IMR-90 (cell line): ENCODE measurements around the gene SLC2A11. TPM values are rescaled to one million over a fixed set of nuclear protein-coding genes. Genes with fewer than 3 reads are reported as not detected.

Experiments
- ATAC-seq: fragments of 200-7000 bp; cut with Tn5 transposase; 2 replicates; pipeline ENCODE4 v1.9.1; 2020; ENCODE audit warnings: low read depth, mild to moderate bottlenecking, moderate library complexity
- BruUV-seq: library from RNA; stranded (reverse); fragments of 400-500 nt; replicated peaks from 2 replicates; lab custom pipeline; 2021; lab: Mats Ljungman, UMichigan
- CTCF ChIA-PET: fragments of 300-600 bp; formaldehyde crosslinking; extraction: SDS; loops from one replicate; lab custom pipeline; 2021; ENCODE audit warnings: antibody characterized with exemption; lab: Yijun Ruan, JAX
- POLR2A ChIA-PET: fragments of 300-600 bp; sonication (Branson Sonifier 250); formaldehyde crosslinking; loops from one replicate; lab custom pipeline; 2022; ENCODE audit warnings: antibody characterized with exemption; ENCODE audit not compliant: unreplicated experiment; lab: Charles Lee
- DNase-seq: peaks from one replicate; pipeline ENCODE4 v3.0.0; 2013
- H2AFZ ChIP-seq: replicated peaks from 2 replicates; pipeline ENCODE3; 2013; ENCODE audit warnings: low read length, mild to moderate bottlenecking; ENCODE audit not compliant: poor library complexity
- H2AK5ac ChIP-seq: 2 replicates; pipeline ENCODE4 v1.6.1; 2013; ENCODE audit warnings: low read depth, low read length, inconsistent platforms
- H2AK9ac ChIP-seq: replicated peaks from 2 replicates; pipeline ENCODE3; 2013; ENCODE audit warnings: mild to moderate bottlenecking, low read depth, low read length, moderate library complexity; ENCODE audit not compliant: poor library complexity
- H2BK120ac ChIP-seq: 2 replicates; pipeline ENCODE4 v1.6.1; 2013; ENCODE audit warnings: low read depth, low read length, inconsistent platforms
- H2BK15ac ChIP-seq: 3 replicates; pipeline ENCODE4 v1.6.1; 2013; ENCODE audit warnings: low read depth, low read length, inconsistent platforms
- H2BK20ac ChIP-seq: 2 replicates; pipeline ENCODE4 v1.6.1; 2013; ENCODE audit warnings: low read depth, mild to moderate bottlenecking, inconsistent platforms, low read length, moderate library complexity
- H2BK5ac ChIP-seq: 2 replicates; pipeline ENCODE4 v1.6.1; 2013; ENCODE audit warnings: mild to moderate bottlenecking, low read depth, low read length, inconsistent platforms; ENCODE audit not compliant: poor library complexity, severe bottlenecking
- H3K14ac ChIP-seq: replicated peaks from 2 replicates; pipeline ENCODE4 v1.6.1; 2013; ENCODE audit warnings: low read depth, low read length, inconsistent platforms
- H3K18ac ChIP-seq: 2 replicates; pipeline ENCODE4 v1.6.1; 2013; ENCODE audit warnings: low read depth, low read length, control low read depth
- H3K23ac ChIP-seq: 2 replicates; pipeline ENCODE4 v1.6.1; 2013; ENCODE audit warnings: low read depth, low read length, inconsistent platforms
- H3K27ac ChIP-seq: 2 replicates; pipeline ENCODE4 v1.5.1; 2013; ENCODE audit warnings: mild to moderate bottlenecking, control low read depth, low read length; ENCODE audit not compliant: insufficient read depth
- H3K27me3 ChIP-seq: 2 replicates; pipeline ENCODE4 v1.6.1; 2013; ENCODE audit warnings: low read length; ENCODE audit not compliant: control insufficient read depth, insufficient read depth
- H3K36me3 ChIP-seq: 2 replicates; pipeline ENCODE4 v1.6.1; 2013; ENCODE audit warnings: low read length, mixed read lengths; ENCODE audit not compliant: control insufficient read depth, insufficient read depth
- H3K4ac ChIP-seq: 2 replicates; pipeline ENCODE4 v1.6.1; 2013; ENCODE audit warnings: low read depth, low read length, inconsistent platforms
- H3K4me1 ChIP-seq: 2 replicates; pipeline ENCODE4 v1.6.1; 2013; ENCODE audit warnings: low read length, mixed read lengths; ENCODE audit not compliant: control insufficient read depth, insufficient read depth
- H3K4me2 ChIP-seq: 2 replicates; pipeline ENCODE4 v1.6.1; 2013; ENCODE audit warnings: low read depth, mild to moderate bottlenecking, control low read depth, low read length, moderate library complexity
- H3K4me3 ChIP-seq: 2 replicates; pipeline ENCODE4 v1.5.1; 2013; ENCODE audit warnings: low read depth, mild to moderate bottlenecking, control low read depth, low read length, moderate library complexity; ENCODE audit not compliant: insufficient read depth
- H3K56ac ChIP-seq: 2 replicates; pipeline ENCODE4 v1.6.1; 2013; ENCODE audit warnings: low read length, inconsistent platforms; ENCODE audit not compliant: insufficient read depth; ENCODE audit errors: extremely low read depth
- H3K79me1 ChIP-seq, 2 experiments: 2 replicates each; pipeline ENCODE4 v1.6.1; 2013; ENCODE audit warnings: low read length in 2 of 2, inconsistent platforms in 1 of 2, low read depth in 1 of 2
- H3K9ac ChIP-seq: 2 replicates; pipeline ENCODE4 v1.6.1; 2013; ENCODE audit warnings: low read depth, low read length, control low read depth
- H3K9me1 ChIP-seq: 2 replicates; pipeline ENCODE4 v1.6.1; 2013; ENCODE audit warnings: low read length, inconsistent platforms; ENCODE audit not compliant: insufficient read depth
- H3K9me3 ChIP-seq: 2 replicates; pipeline ENCODE4 v1.6.1; 2013; ENCODE audit warnings: low read length; ENCODE audit not compliant: control insufficient read depth, insufficient read depth
- H4K20me1 ChIP-seq: 2 replicates; pipeline ENCODE4 v1.6.1; 2013; ENCODE audit warnings: low read length, inconsistent platforms; ENCODE audit not compliant: insufficient read depth
- H4K5ac ChIP-seq: 2 replicates; pipeline ENCODE4 v1.6.1; 2013; ENCODE audit warnings: mild to moderate bottlenecking, low read depth, low read length, control low read depth
- H4K8ac ChIP-seq, 2 experiments: 2 replicates each; pipeline ENCODE4 v1.6.1; 2013; ENCODE audit warnings: low read depth in 2 of 2, low read length in 2 of 2, control low read depth in 1 of 2, inconsistent platforms in 1 of 2
- H4K91ac ChIP-seq: 2 replicates; pipeline ENCODE4 v1.6.1; 2013; ENCODE audit warnings: low read depth, low read length, inconsistent platforms; ENCODE audit not compliant: insufficient read depth
- BHLHE40 ChIP-seq: fragments of 150-350 bp; IDR thresholded peaks from 2 replicates; pipeline ENCODE4 v1.6.1; 2016; ENCODE audit warnings: mild to moderate bottlenecking, low read depth, low read length
- CHD1 ChIP-seq: IDR thresholded peaks from 2 replicates; pipeline ENCODE4 v1.6.1; 2012; ENCODE audit warnings: low read depth, low read length, improper control_type of control experiment
- ELK1 ChIP-seq: fragments of 150-350 bp; IDR thresholded peaks from 2 replicates; pipeline ENCODE4 v1.6.1; 2016; ENCODE audit warnings: low read depth, mild to moderate bottlenecking, low read length, moderate library complexity, borderline replicate concordance
- FOS ChIP-seq: fragments of 150-350 bp; IDR thresholded peaks from 2 replicates; pipeline ENCODE4 v1.6.1; 2016; ENCODE audit warnings: low read depth, low read length
- MAFK ChIP-seq: IDR thresholded peaks from 2 replicates; pipeline ENCODE4 v1.6.1; 2012; ENCODE audit warnings: low read depth, low read length, improper control_type of control experiment
- MAZ ChIP-seq: IDR thresholded peaks from 2 replicates; pipeline ENCODE4 v1.6.1; 2012; ENCODE audit warnings: low read depth, mild to moderate bottlenecking, low read length, improper control_type of control experiment, moderate library complexity, borderline replicate concordance
- MXI1 ChIP-seq: IDR thresholded peaks from 2 replicates; pipeline ENCODE4 v1.6.1; 2012; ENCODE audit warnings: low read depth, mild to moderate bottlenecking, low read length, moderate library complexity, borderline replicate concordance
- NFE2L2 ChIP-seq: fragments of 150-350 bp; IDR thresholded peaks from 2 replicates; pipeline ENCODE4 v1.6.1; 2016; ENCODE audit warnings: low read depth, mild to moderate bottlenecking, low read length
- POLR2A ChIP-seq: IDR thresholded peaks from 2 replicates; pipeline ENCODE4 v1.6.1; 2012; ENCODE audit warnings: mild to moderate bottlenecking, low read depth, low read length
- RAD21 ChIP-seq: IDR thresholded peaks from 2 replicates; pipeline ENCODE4 v1.6.1; 2012; ENCODE audit warnings: low read length, improper control_type of control experiment
- RCOR1 ChIP-seq: IDR thresholded peaks from 2 replicates; pipeline ENCODE4 v1.6.1; 2012; ENCODE audit warnings: mild to moderate bottlenecking, low read length, improper control_type of control experiment; ENCODE audit not compliant: insufficient replicate concordance
- SMC3 ChIP-seq: fragments of 150-350 bp; IDR thresholded peaks from 2 replicates; pipeline ENCODE4 v1.6.1; 2016; ENCODE audit warnings: low read depth, mild to moderate bottlenecking, antibody characterized with exemption, low read length, moderate library complexity
- USF2 ChIP-seq: fragments of 150-350 bp; IDR thresholded peaks from 2 replicates; pipeline ENCODE4 v1.6.1; 2017; ENCODE audit warnings: mild to moderate bottlenecking, antibody characterized with exemption, low read length, low read depth
- WGBS, 2 experiments: methylation state at CpG; one replicate each; pipeline versions ENCODE4 v1.1.5 to v1.1.7; 2013; ENCODE audit warnings: missing lambda C conversion rate in 2 of 2; ENCODE audit not compliant: insufficient read length in 1 of 2; ENCODE audit errors: extremely low coverage in 2 of 2; 5-methylcytosine and 5-hydroxymethylcytosine counted together
- dilution Hi-C: fragments of 300-500 bp; cut with HindIII; formaldehyde crosslinking; loops from one replicate; pipeline ENCODE4 v1.14.3; 2018; ENCODE audit warnings: low sequenced_read_pairs; ENCODE audit not compliant: unreplicated experiment
- in situ Hi-C: fragments of 300-500 bp; cut with MboI; formaldehyde crosslinking; loops from 3 replicates; pipeline ENCODE4 v1.14.3; 2019; ENCODE audit warnings: low sequenced_read_pairs, inconsistent platforms, mixed read lengths
- intact Hi-C: fragments of 100-400 bp; cut with micrococcal nuclease; formaldehyde crosslinking; loops from 2 replicates; pipeline ENCODE4 v1.10.0; 2022
- polyA plus RNA-seq, 3 experiments: library from polyadenylated mRNA; depleted of rRNA; stranded (reverse); fragments of >200 nt; gene quantifications; 2 replicates each; pipeline ENCODE4 v1.2.3, GENCODE V29; 2012; ENCODE audit warnings: low replicate concordance in 1 of 3
- total RNA-seq: library from RNA; depleted of rRNA; stranded (reverse); fragments of >200 nt; gene quantifications from 2 replicates; pipeline ENCODE4 v1.2.3, GENCODE V29; 2012
- TF ChIP-seq, protein P1 (sequence below): conservative IDR thresholded peaks from 2 replicates; pipeline ENCODE4 v1.5.1; 2012; ENCODE audit warnings: mild to moderate bottlenecking, low read depth, low read length, improper control_type of control experiment

Gene SLC2A11
- total and polyA plus RNA-seq, 2 of the 4 experiments (the other 2 are of a cell fraction) = 3.2 to 8.7 TPM

GRCh38 chr22:23833911-23834317 is 23.8 kb upstream of the SLC2A11 start:
- no peak overlapping the region for H4K91ac ChIP-seq
- no peak overlapping the region for H2AK5ac ChIP-seq
- no peak for DNase-seq
- TF ChIP-seq MXI1 (no peak), CHD1 (no peak), POLR2A (no peak), MAZ (no peak), MAFK (no peak), ELK1 (no peak), FOS (no peak), RCOR1 (no peak), RAD21 (no peak), BHLHE40 (no peak), NFE2L2 (no peak), SMC3 (no peak), USF2 (no peak)
- TF ChIP-seq, protein P1, sequence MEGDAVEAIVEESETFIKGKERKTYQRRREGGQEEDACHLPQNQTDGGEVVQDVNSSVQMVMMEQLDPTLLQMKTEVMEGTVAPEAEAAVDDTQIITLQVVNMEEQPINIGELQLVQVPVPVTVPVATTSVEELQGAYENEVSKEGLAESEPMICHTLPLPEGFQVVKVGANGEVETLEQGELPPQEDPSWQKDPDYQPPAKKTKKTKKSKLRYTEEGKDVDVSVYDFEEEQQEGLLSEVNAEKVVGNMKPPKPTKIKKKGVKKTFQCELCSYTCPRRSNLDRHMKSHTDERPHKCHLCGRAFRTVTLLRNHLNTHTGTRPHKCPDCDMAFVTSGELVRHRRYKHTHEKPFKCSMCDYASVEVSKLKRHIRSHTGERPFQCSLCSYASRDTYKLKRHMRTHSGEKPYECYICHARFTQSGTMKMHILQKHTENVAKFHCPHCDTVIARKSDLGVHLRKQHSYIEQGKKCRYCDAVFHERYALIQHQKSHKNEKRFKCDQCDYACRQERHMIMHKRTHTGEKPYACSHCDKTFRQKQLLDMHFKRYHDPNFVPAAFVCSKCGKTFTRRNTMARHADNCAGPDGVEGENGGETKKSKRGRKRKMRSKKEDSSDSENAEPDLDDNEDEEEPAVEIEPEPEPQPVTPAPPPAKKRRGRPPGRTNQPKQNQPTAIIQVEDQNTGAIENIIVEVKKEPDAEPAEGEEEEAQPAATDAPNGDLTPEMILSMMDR = no peak
- in situ Hi-C loops = no loop called here
- no peak overlapping the region for H3K4ac ChIP-seq
- H2AFZ ChIP-seq = no peak overlapping the region
- H2AK9ac ChIP-seq = no peak overlapping the region
- no peak overlapping the region for H3K14ac ChIP-seq
- no peak overlapping the region for H2BK5ac ChIP-seq
- CTCF ChIA-PET = no interaction called here
- no peak overlapping the region for H2BK15ac ChIP-seq
- no CpG with 5 or more reads among the region's 13 CpGs for WGBS, 2 experiments
- H4K8ac ChIP-seq = no peak overlapping the region
- intact Hi-C loops = no loop called here
- peaks cover 3% of the 10 kb centered on the region; the same call in 1 of the 2 replicates for H3K9me3 ChIP-seq
- peaks cover 10% of the 10 kb centered on the region for H3K9me1 ChIP-seq
- H3K18ac ChIP-seq = no peak overlapping the region
- H3K9ac ChIP-seq = no peak overlapping the region
- no peak overlapping the region for H4K5ac ChIP-seq
- H3K56ac ChIP-seq = no peak overlapping the region
- no peak overlapping the region for H3K4me2 ChIP-seq
- dilution Hi-C loops = no loop called here
- H3K36me3 ChIP-seq = peaks cover 56% of the 10 kb centered on the region
- H3K27ac ChIP-seq = no peak overlapping the region
- POLR2A ChIA-PET = no interaction called here
- no peak overlapping the region for H3K23ac ChIP-seq
- H3K4me3 ChIP-seq = no peak overlapping the region
- H3K27me3 ChIP-seq = no peaks in the 10 kb centered on the region
- H3K4me1 ChIP-seq = peaks cover 6% of the 10 kb centered on the region
- no TSS peak for BruUV-seq
- peaks cover 7 to 40% of the 10 kb centered on the region in 2 experiments for H3K79me1 ChIP-seq
- H4K20me1 ChIP-seq = peaks cover 43% of the 10 kb centered on the region
- H2BK20ac ChIP-seq = no peak overlapping the region
- no peak overlapping the region for H2BK120ac ChIP-seq
- ATAC-seq = no peak
